BJ (cell line): Measurements from ENCODE around the gene RNF146. TPM values are rescaled to one million over a fixed set of nuclear protein-coding genes. Genes with fewer than 3 reads are reported as not detected.

ENCODE experiments used
- CTCF ChIA-PET: fragments of 350-600 bp; formaldehyde crosslinking; extraction: SDS; loops from one replicate; lab custom pipeline; 2021; ENCODE audit warnings: antibody characterized with exemption, inconsistent platforms; lab: Yijun Ruan, JAX
- POLR2A ChIA-PET: fragments of 300-600 bp; sonication (Branson Sonifier 250); formaldehyde crosslinking; extraction: SDS; loops from one replicate; lab custom pipeline; 2021; ENCODE audit warnings: antibody characterized with exemption; lab: Charles Lee
- DNase-seq: peaks from one replicate; pipeline ENCODE4 v3.0.0-alpha.2; 2011; ENCODE audit warnings: low read depth
- H3K27me3 ChIP-seq: 2 replicates; pipeline ENCODE4 v1.6.0; 2011; ENCODE audit warnings: low read length; ENCODE audit not compliant: control insufficient read depth, insufficient read depth
- H3K36me3 ChIP-seq: 2 replicates; pipeline ENCODE4 v1.5.1; 2011; ENCODE audit warnings: low read length; ENCODE audit not compliant: control insufficient read depth, insufficient read depth
- H3K4me3 ChIP-seq: 2 replicates; pipeline ENCODE4 v1.5.1; 2011; ENCODE audit warnings: low read depth, mild to moderate bottlenecking, control low read depth, low read length
- polyA plus RNA-seq: library from polyadenylated mRNA; depleted of rRNA; stranded (reverse); fragments of >200 nt; gene quantifications from 2 replicates; pipeline ENCODE4 v1.2.3, GENCODE V29; 2011
- TF ChIP-seq, protein P1 (sequence below): IDR thresholded peaks from 2 replicates; pipeline ENCODE4 v1.5.1; 2011; ENCODE audit warnings: low read depth, mild to moderate bottlenecking, control low read depth, inconsistent platforms, low read length, moderate library complexity; ENCODE audit not compliant: insufficient read depth

RNF146 gene
- polyA plus RNA-seq, 1 experiment = 36.2 TPM

DNA sequence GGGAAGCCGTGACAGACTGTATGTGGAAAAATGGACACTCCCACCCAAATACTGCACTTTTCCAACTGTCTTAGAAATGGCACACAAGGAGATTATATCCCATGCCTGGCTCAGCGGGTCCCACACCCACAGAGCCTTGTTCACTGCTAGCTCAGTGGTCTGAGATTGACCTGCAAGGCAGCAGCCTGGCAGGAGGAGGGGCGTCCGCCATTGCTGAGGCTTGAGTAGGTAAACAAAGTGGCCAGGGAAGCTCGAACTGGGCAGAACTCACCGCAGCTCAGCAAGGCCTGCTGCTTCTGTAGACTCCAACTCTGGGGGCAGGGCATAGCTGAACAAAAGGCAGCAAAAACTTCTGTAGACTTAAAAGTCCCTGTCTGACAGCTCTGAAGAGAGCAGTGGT is 11.4 kb upstream of the RNF146 start:
- TF ChIP-seq, protein P1, sequence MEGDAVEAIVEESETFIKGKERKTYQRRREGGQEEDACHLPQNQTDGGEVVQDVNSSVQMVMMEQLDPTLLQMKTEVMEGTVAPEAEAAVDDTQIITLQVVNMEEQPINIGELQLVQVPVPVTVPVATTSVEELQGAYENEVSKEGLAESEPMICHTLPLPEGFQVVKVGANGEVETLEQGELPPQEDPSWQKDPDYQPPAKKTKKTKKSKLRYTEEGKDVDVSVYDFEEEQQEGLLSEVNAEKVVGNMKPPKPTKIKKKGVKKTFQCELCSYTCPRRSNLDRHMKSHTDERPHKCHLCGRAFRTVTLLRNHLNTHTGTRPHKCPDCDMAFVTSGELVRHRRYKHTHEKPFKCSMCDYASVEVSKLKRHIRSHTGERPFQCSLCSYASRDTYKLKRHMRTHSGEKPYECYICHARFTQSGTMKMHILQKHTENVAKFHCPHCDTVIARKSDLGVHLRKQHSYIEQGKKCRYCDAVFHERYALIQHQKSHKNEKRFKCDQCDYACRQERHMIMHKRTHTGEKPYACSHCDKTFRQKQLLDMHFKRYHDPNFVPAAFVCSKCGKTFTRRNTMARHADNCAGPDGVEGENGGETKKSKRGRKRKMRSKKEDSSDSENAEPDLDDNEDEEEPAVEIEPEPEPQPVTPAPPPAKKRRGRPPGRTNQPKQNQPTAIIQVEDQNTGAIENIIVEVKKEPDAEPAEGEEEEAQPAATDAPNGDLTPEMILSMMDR = no peak
- POLR2A ChIA-PET = no interaction called here
- H3K4me3 ChIP-seq = no peak overlapping the region
- CTCF ChIA-PET = interaction anchor here (1.8 to 2.3 kb wide), 2 partner anchors 11 to 13 kb away, joined by 4 to 9 read pairs; partner anchors contain the start of gene RNF146
- H3K27me3 ChIP-seq = no peaks in the 10 kb centered on the region
- H3K36me3 ChIP-seq = no peaks in the 10 kb centered on the region
- DNase-seq = no peak

DNA sequence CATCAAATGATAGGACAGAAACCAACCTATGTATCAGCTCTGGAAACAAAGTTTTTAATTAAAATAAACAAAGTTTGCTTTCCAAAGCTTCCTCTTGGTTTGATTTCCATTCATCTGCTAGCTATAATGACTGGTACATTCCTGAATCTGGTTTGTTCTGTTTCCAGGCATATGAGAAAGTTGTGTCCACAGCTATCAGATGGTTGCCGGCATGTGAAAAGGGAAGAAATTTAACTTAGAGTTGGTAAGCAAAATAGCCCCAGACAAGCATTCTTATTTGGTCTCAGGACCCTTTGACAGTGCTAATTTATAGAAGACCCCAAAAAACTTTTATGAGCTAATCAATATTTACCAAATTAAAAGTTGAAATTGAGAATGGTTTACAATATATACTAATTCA is 3.8 kb upstream of the RNF146 start:
- ChIA-PET POLR2A (no interaction called here), CTCF (interaction anchor here (1.2 kb wide), 1 partner anchor 901 kb away, joined by 3 read pairs; no protein-coding TSS in a partner anchor)
- DNase-seq = no peak
- Histone ChIP-seq H3K36me3 (no peaks in the 10 kb centered on the region), H3K4me3 (no peak overlapping the region), H3K27me3 (no peaks in the 10 kb centered on the region; the same call in 1 of the 2 replicates)
- TF ChIP-seq, protein P1 = no peak

- ChIA-PET CTCF (interaction anchor here (1.2 kb wide), 1 partner anchor 902 kb away, joined by 3 read pairs; no protein-coding TSS in a partner anchor), POLR2A (no interaction called here)
- H3K4me3 ChIP-seq = no peak overlapping the region
- DNase-seq = no peak
- H3K36me3 ChIP-seq = no peaks in the 10 kb centered on the region
- no peaks in the 10 kb centered on the region; the same call in 1 of the 2 replicates for H3K27me3 ChIP-seq
- TF ChIP-seq, protein P1 = no peak
These were observed 3.2 kb upstream of the RNF146 start for GRCh38 chr6:127263481-127263880.

DNA sequence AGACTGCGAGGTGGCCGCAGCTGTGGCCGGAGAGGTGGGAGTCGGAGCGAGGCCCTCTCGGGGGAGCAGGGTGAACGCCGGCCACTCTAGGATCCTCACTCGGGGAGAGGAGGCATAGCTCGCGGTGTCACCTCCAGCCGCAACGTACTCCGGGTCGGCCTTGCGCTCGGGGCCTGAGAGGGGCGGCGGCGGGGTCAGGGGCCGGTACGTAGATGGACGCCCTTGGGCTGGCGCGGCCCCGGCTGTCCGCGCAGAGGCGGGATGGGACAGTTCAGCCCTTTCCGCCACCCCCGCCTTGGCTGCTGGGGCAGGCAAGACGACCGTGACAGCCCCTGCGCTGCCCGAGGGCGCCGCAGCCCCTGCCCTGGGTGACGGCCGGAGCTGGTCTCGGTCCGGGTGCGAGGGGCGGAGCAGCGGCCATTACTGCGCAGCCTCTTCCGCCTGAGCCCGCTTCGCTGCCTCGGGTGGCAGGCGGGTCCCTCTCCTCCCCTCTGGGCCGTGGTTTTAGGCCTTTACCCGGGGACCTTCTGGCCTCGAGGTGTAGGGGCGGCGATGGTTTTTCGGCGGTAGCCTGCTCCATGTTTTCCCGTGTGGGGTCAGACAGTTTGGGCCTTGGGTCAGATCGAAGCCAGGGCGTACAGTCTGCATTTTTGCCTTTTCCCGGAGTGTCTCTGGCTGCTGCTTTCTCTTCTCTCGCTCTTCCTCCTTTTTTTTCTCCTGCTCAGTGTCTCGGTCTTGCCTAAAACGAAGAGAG is 405 bp downstream of the RNF146 start:
- CTCF ChIA-PET = interaction anchor here (0.6 to 2.3 kb wide), 25 partner anchors 9 to 1272 kb away, joined by 3 to 15 read pairs (median 5); no protein-coding TSS in a partner anchor
- POLR2A ChIA-PET = interaction anchor here (0.6 kb wide), 3 partner anchors 12 to 199 kb away, joined by 3 to 9 read pairs (median 4); no protein-coding TSS in a partner anchor
- TF ChIP-seq, protein P1 = no peak
- no peak for DNase-seq
- Histone ChIP-seq H3K4me3 (peak overlapping the region; percentile 90), H3K27me3 (no peaks in the 10 kb centered on the region), H3K36me3 (no peaks in the 10 kb centered on the region)
